Osteoblast (primary cell): ENCODE results near the gene KTN1. TPM values are rescaled to one million over a fixed set of nuclear protein-coding genes. Genes with fewer than 3 reads are reported as not detected.

Source experiments
- DNase-seq: peaks from one replicate; pipeline ENCODE4 v3.0.0; 2011; ENCODE audit warnings: low spot score, mixed read lengths; ENCODE audit not compliant: insufficient read length; ENCODE audit errors: missing footprints
- H2AFZ ChIP-seq: 2 replicates; pipeline ENCODE4 v1.6.0; 2011; ENCODE audit warnings: mild to moderate bottlenecking, low read length
- H3K27ac ChIP-seq: 2 replicates; pipeline ENCODE4 v1.5.1; 2011; ENCODE audit warnings: mild to moderate bottlenecking, low read depth, low read length, moderate library complexity
- H3K27me3 ChIP-seq: 2 replicates; pipeline ENCODE4 v1.6.0; 2012; ENCODE audit warnings: mild to moderate bottlenecking, control low read depth, inconsistent platforms, low read length, moderate library complexity; ENCODE audit not compliant: insufficient read depth
- H3K36me3 ChIP-seq: 2 replicates; pipeline ENCODE4 v1.5.1; 2011; ENCODE audit warnings: mild to moderate bottlenecking, low read length, control low read depth, moderate library complexity; ENCODE audit not compliant: insufficient read depth
- H3K4me1 ChIP-seq: 2 replicates; pipeline ENCODE4 v1.5.1; 2011; ENCODE audit warnings: mild to moderate bottlenecking, low read length, control low read depth, moderate library complexity; ENCODE audit not compliant: insufficient read depth
- H3K4me2 ChIP-seq: 2 replicates; pipeline ENCODE4 v1.6.0; 2011; ENCODE audit warnings: mild to moderate bottlenecking, low read length; ENCODE audit not compliant: insufficient read depth
- H3K4me3 ChIP-seq: fragments of 200-600 bp; sonication (generic); 3 replicates; pipeline ENCODE4 v1.5.1; 2012; ENCODE audit warnings: mild to moderate bottlenecking, low read length, inconsistent platforms; ENCODE audit not compliant: insufficient read depth
- H3K79me2 ChIP-seq: 2 replicates; pipeline ENCODE4 v1.6.0; 2012; ENCODE audit warnings: mild to moderate bottlenecking, low read length, control low read depth, inconsistent platforms; ENCODE audit not compliant: insufficient read depth
- H3K9me3 ChIP-seq: 2 replicates; pipeline ENCODE4 v1.5.1; 2011; ENCODE audit warnings: low read depth, low read length, control low read depth
- H4K20me1 ChIP-seq: 2 replicates; pipeline ENCODE4 v1.6.0; 2012; ENCODE audit warnings: mild to moderate bottlenecking, low read length, control low read depth; ENCODE audit not compliant: insufficient read depth
- total RNA-seq: library from RNA; depleted of rRNA; stranded (reverse); fragments of >200 nt; gene quantifications from 2 replicates; pipeline ENCODE4 v1.2.3, GENCODE V29; 2012
- TF ChIP-seq, protein P1 (sequence below): IDR thresholded peaks from 2 replicates; pipeline ENCODE4 v1.5.1; 2011; ENCODE audit warnings: mild to moderate bottlenecking, low read depth, low read length, moderate library complexity; ENCODE audit errors: extremely low read depth

KTN1 gene
- total RNA-seq, 1 donor, result 172 TPM

DNA sequence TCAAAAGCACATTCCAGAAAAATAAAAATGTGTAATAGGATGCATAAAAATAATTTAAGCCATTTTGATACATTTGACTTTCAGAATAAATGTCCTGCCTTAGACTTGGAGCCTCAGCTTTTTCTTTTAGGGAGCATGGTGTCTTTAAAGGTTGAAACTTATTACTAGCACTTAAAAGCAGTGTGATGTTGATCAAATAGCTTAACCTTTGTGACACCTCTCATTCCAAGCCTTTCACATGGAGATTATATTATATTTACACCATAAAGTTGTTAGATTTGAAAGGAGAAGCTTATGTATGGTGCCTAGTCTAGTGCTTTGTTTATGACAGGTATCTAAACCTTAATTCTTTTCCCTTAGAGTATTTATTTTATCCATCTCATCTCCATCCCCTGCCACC lies 61.9 kb downstream of the KTN1 start:
- TF ChIP-seq, protein P1, sequence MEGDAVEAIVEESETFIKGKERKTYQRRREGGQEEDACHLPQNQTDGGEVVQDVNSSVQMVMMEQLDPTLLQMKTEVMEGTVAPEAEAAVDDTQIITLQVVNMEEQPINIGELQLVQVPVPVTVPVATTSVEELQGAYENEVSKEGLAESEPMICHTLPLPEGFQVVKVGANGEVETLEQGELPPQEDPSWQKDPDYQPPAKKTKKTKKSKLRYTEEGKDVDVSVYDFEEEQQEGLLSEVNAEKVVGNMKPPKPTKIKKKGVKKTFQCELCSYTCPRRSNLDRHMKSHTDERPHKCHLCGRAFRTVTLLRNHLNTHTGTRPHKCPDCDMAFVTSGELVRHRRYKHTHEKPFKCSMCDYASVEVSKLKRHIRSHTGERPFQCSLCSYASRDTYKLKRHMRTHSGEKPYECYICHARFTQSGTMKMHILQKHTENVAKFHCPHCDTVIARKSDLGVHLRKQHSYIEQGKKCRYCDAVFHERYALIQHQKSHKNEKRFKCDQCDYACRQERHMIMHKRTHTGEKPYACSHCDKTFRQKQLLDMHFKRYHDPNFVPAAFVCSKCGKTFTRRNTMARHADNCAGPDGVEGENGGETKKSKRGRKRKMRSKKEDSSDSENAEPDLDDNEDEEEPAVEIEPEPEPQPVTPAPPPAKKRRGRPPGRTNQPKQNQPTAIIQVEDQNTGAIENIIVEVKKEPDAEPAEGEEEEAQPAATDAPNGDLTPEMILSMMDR, result no peak
- H3K9me3 ChIP-seq, result no peaks in the 10 kb centered on the region
- H3K4me1 ChIP-seq, result no peaks in the 10 kb centered on the region
- no peaks in the 10 kb centered on the region for H3K27me3 ChIP-seq
- no peak overlapping the region for H2AFZ ChIP-seq
- H4K20me1 ChIP-seq, result no peaks in the 10 kb centered on the region
- peaks cover 34% of the 10 kb centered on the region for H3K36me3 ChIP-seq
- no peak for DNase-seq
- H3K4me2 ChIP-seq, result no peak overlapping the region
- no peaks in the 10 kb centered on the region for H3K79me2 ChIP-seq
- H3K4me3 ChIP-seq, result no peak overlapping the region
- no peak overlapping the region for H3K27ac ChIP-seq

DNA sequence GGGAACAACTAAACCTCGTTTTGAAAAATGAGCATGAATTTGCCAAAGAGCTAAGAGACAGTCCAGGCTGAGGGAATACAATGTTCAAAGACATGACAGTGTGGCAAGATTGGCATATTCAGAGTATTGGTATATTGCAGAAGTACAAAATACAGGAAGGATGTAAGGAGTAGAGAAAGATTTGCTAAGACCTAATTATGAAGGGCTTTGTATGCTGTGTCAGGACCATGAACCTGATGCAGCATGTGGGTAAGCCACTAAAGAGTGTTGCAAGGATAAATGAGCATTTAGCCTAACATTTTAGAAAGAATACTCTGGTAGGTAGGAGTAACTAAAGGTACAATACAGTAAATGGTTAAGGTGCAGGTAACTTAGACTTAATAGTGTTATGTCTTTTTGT lies 65.1 kb downstream of the KTN1 start:
- no peaks in the 10 kb centered on the region for H3K9me3 ChIP-seq
- no peak for DNase-seq
- H3K4me2 ChIP-seq, result no peak overlapping the region
- no peaks in the 10 kb centered on the region for H3K4me1 ChIP-seq
- TF ChIP-seq, protein P1, result no peak
- H3K27ac ChIP-seq, result no peak overlapping the region
- no peaks in the 10 kb centered on the region for H4K20me1 ChIP-seq
- no peak overlapping the region for H2AFZ ChIP-seq
- H3K36me3 ChIP-seq, result peaks cover 24% of the 10 kb centered on the region
- H3K79me2 ChIP-seq, result no peaks in the 10 kb centered on the region
- no peaks in the 10 kb centered on the region for H3K27me3 ChIP-seq
- H3K4me3 ChIP-seq, result no peak overlapping the region

- H3K4me1 ChIP-seq, result no peaks in the 10 kb centered on the region
- H3K27ac ChIP-seq, result no peak overlapping the region
- H3K4me2 ChIP-seq, result no peak overlapping the region
- DNase-seq, result no peak
- no peaks in the 10 kb centered on the region for H4K20me1 ChIP-seq
- no peaks in the 10 kb centered on the region for H3K27me3 ChIP-seq
- no peaks in the 10 kb centered on the region for H3K79me2 ChIP-seq
- H3K9me3 ChIP-seq, result no peaks in the 10 kb centered on the region
- TF ChIP-seq, protein P1, result no peak
- no peak overlapping the region for H2AFZ ChIP-seq
- peaks cover 27% of the 10 kb centered on the region for H3K36me3 ChIP-seq
- H3K4me3 ChIP-seq, result no peak overlapping the region
These were observed 66.1 kb downstream of the KTN1 start for GRCh38 chr14:55645845-55646832.

GRCh38 chr14:55650992-55651391 lies 71.0 kb downstream of the KTN1 start:
- Histone ChIP-seq H3K36me3 (peaks cover 52% of the 10 kb centered on the region), H3K27me3 (no peaks in the 10 kb centered on the region), H3K4me2 (no peak overlapping the region), H2AFZ (no peak overlapping the region), H3K27ac (no peak overlapping the region), H3K79me2 (no peaks in the 10 kb centered on the region), H3K9me3 (no peaks in the 10 kb centered on the region), H4K20me1 (no peaks in the 10 kb centered on the region), H3K4me1 (no peaks in the 10 kb centered on the region), H3K4me3 (no peak overlapping the region)
- TF ChIP-seq, protein P1, result no peak
- no peak for DNase-seq
